K562 (cell line): ENCODE data around the gene ANKDD1A. TPM values are rescaled to one million over a fixed set of nuclear protein-coding genes. Genes with fewer than 3 reads are reported as not detected.

ENCODE experiments used
- ATAC-seq: fragments of 200-7000 bp; cut with Tn5 transposase; 3 replicates; pipeline ENCODE4 v1.9.1; 2020; ENCODE audit warnings: moderate library complexity
- BruUV-seq: library from RNA; stranded (reverse); fragments of 400-500 nt; replicated peaks from 2 replicates; lab custom pipeline; 2021; lab: Mats Ljungman, UMichigan
- CTCF ChIA-PET: fragments of 300-600 bp; formaldehyde crosslinking; extraction: SDS; loops from one replicate; lab custom pipeline; 2021; ENCODE audit warnings: low intra/inter-chr PET ratio; lab: Yijun Ruan, JAX
- POLR2A ChIA-PET: fragments of 300-600, 350-650 bp; sonication (Branson Sonifier 250); formaldehyde crosslinking; extraction: SDS; loops from one replicate; lab custom pipeline; 2021; ENCODE audit warnings: antibody characterized with exemption, inconsistent platforms; lab: Yijun Ruan, JAX
- DNase-seq, 4 experiments: peaks; one replicate each; pipeline versions ENCODE4 v3.0.0 to v3.0.0-alpha.2; 2011 to 2018; ENCODE audit warnings: low spot score in 3 of 4, mixed read lengths in 3 of 4; ENCODE audit errors: extremely low read depth in 1 of 4
- FAIRE-seq: peaks from 2 replicates; lab custom pipeline; 2011; peaks lifted over from hg19 to GRCh38; lab: Jason Lieb, UNC
- H2AFZ ChIP-seq: 2 replicates; pipeline ENCODE4 v1.6.0; 2011; ENCODE audit warnings: low read depth, low read length, control low read depth, inconsistent platforms
- H3K27ac ChIP-seq: fragments of 200-600 bp; 3 replicates; pipeline ENCODE4 v1.8.0; 2011; ENCODE audit warnings: low read depth, mild to moderate bottlenecking, control low read depth, inconsistent platforms, low read length, moderate library complexity, mixed read lengths; ENCODE audit errors: extremely low read depth
- H3K27me3 ChIP-seq, 2 experiments: fragments of 300-600 bp in 1 of 2; 2 replicates in 1 of 2; 3 replicates in 1 of 2; pipeline versions ENCODE4 v1.6.0 to v1.8.0; 2011; ENCODE audit warnings: inconsistent platforms in 2 of 2, low read length in 2 of 2, mild to moderate bottlenecking in 1 of 2, mixed read lengths in 1 of 2, moderate library complexity in 1 of 2; ENCODE audit not compliant: control insufficient read depth in 2 of 2, insufficient read depth in 2 of 2
- H3K36me3 ChIP-seq: fragments of 300-600 bp; 3 replicates; pipeline ENCODE4 v1.8.0; 2011; ENCODE audit warnings: mild to moderate bottlenecking, low read length, inconsistent platforms; ENCODE audit not compliant: control insufficient read depth, insufficient read depth
- H3K4me1 ChIP-seq, 2 experiments: fragments of 200-600 bp in 1 of 2; replicated peaks in 1 of 2; 2 replicates in 1 of 2; 3 replicates in 1 of 2; pipeline versions ENCODE4 v1.5.1 to v1.8.0; 2011; ENCODE audit warnings: inconsistent platforms in 2 of 2, low read length in 2 of 2, mild to moderate bottlenecking in 1 of 2, mixed read lengths in 1 of 2, moderate library complexity in 1 of 2; ENCODE audit not compliant: control insufficient read depth in 2 of 2, insufficient read depth in 2 of 2
- H3K4me2 ChIP-seq: 2 replicates; pipeline ENCODE4 v1.6.1; 2011; ENCODE audit warnings: low read length, control low read depth, inconsistent platforms, mixed read lengths; ENCODE audit not compliant: insufficient read depth
- H3K4me3 ChIP-seq: fragments of 200-600 bp; sonication (generic), shearing (Covaris generic); 2 replicates; pipeline ENCODE4 v1.5.1; 2016; ENCODE audit warnings: control low read depth, inconsistent platforms
- H3K79me2 ChIP-seq: fragments of 200-600 bp; 3 replicates; pipeline ENCODE4 v1.8.0; 2011; ENCODE audit warnings: low read length, inconsistent platforms; ENCODE audit not compliant: control insufficient read depth, insufficient read depth
- H3K9ac ChIP-seq, 2 experiments: 2 replicates each; pipeline versions ENCODE4 v1.6.0 to v1.6.1; 2011; ENCODE audit warnings: low read depth in 2 of 2, low read length in 2 of 2, control low read depth in 1 of 2, inconsistent platforms in 1 of 2, mild to moderate bottlenecking in 1 of 2, mixed read lengths in 1 of 2; ENCODE audit not compliant: insufficient read depth in 1 of 2
- H3K9me1 ChIP-seq: one replicate; pipeline ENCODE4 v1.6.0; 2011; ENCODE audit warnings: inconsistent platforms, mild to moderate bottlenecking, low read length, moderate library complexity; ENCODE audit not compliant: control insufficient read depth, insufficient read depth
- H3K9me3 ChIP-seq: replicated peaks from 2 replicates; pipeline ENCODE4 v1.5.1; 2011; ENCODE audit warnings: low read depth, low read length, inconsistent platforms; ENCODE audit not compliant: control insufficient read depth, insufficient read depth
- H4K20me1 ChIP-seq: replicated peaks from 2 replicates; pipeline ENCODE4 v1.6.1; 2011; ENCODE audit warnings: low read length, inconsistent platforms, mixed read lengths; ENCODE audit not compliant: control insufficient read depth, insufficient read depth
- CGGBP1 ChIP-seq: fragments of 250-450 bp; sonication (Bioruptor Pico); IDR thresholded peaks from 2 replicates; pipeline ENCODE4 v1.9.0; 2021; ENCODE audit warnings: mild to moderate bottlenecking
- CREB5 ChIP-seq: fragments of 250-450 bp; sonication (Bioruptor Pico); IDR thresholded peaks from 2 replicates; pipeline ENCODE4 v1.5.0; 2020; ENCODE audit warnings: mild to moderate bottlenecking
- E2F3 ChIP-seq: fragments of 250-450 bp; sonication (Bioruptor Pico); IDR thresholded peaks from 2 replicates; pipeline ENCODE4 v1.4.0; 2020; ENCODE audit warnings: mild to moderate bottlenecking
- ESRRB ChIP-seq: fragments of 250-450 bp; sonication (Bioruptor Pico); IDR thresholded peaks from 2 replicates; pipeline ENCODE4 v1.5.0; 2020; ENCODE audit warnings: mild to moderate bottlenecking, moderate library complexity, borderline replicate concordance
- SUPT5H ChIP-seq: fragments of 450-650 bp; IDR thresholded peaks from 2 replicates; pipeline ENCODE4 v1.6.1; 2016
- TGIF2 ChIP-seq: sonication (generic); formaldehyde crosslinking; IDR thresholded peaks from 2 replicates; pipeline ENCODE4 v1.8.1; 2022; ENCODE audit warnings: mild to moderate bottlenecking, missing genetic modification reagents, moderate library complexity
- ZBTB7A ChIP-seq: IDR thresholded peaks from 2 replicates; pipeline ENCODE4 v1.6.1; 2011; ENCODE audit warnings: low read depth, mild to moderate bottlenecking, low read length, moderate library complexity, borderline replicate concordance; ENCODE audit not compliant: control insufficient read depth
- WGBS: fragments of 100-300 bp; shearing (Covaris generic); methylation state at CpG from one replicate; pipeline ENCODE4 v1.1.6; 2016; ENCODE audit warnings: low coverage, mixed read lengths; ENCODE audit not compliant: insufficient coverage; ENCODE audit errors: missing lambda C conversion rate; 5-methylcytosine and 5-hydroxymethylcytosine counted together
- in situ Hi-C: fragments of 300-500 bp; cut with MboI; formaldehyde crosslinking; loops from 4 replicates; pipeline ENCODE4 v1.15.0; 2018; ENCODE audit warnings: inconsistent platforms, mixed read lengths
- intact Hi-C: fragments of 100-400 bp; cut with micrococcal nuclease; formaldehyde crosslinking; loops from 2 replicates; pipeline ENCODE4 v1.14.2; 2022
- polyA plus RNA-seq, 8 experiments: library from polyadenylated mRNA; depleted of rRNA in 4 of 8; stranded (reverse) in 5 of 8; unstranded in 3 of 8; fragments of >200 nt; fragmentation: Nextera tagmentation in 2 of 8; fragmentation: Illumina TruSeq in 1 of 8; extraction: Ambion mirVana in 2 of 8; extraction: Trizol in 1 of 8; gene quantifications; 2 replicates each; pipeline versions ENCODE4 v1.2.1 to v1.2.3, GENCODE V29; 2011 to 2014; ENCODE audit warnings: inconsistent platforms in 1 of 8, missing spikeins in 1 of 8
- total RNA-seq, 7 experiments: library from RNA; depleted of rRNA in 6 of 7; stranded (reverse); fragments of >200 nt in 6 of 7; fragmentation: Illumina TruSeq in 2 of 7; extraction: Trizol in 2 of 7; gene quantifications; 2 replicates each; pipeline versions ENCODE4 v1.2.1 to v1.2.3, GENCODE V29; 2011 to 2021; ENCODE audit warnings: low replicate concordance in 1 of 7

Gene ANKDD1A
- total and polyA plus RNA-seq, 9 of the 15 experiments (the other 6 are each of a cell fraction or from before 2014, with no cell fraction given): 0.08 to 0.80 (median 0.43) TPM

- Histone ChIP-seq H3K4me3 (no peak overlapping the region), H3K9me3 (no peaks in the 10 kb centered on the region), H3K27ac (no peak overlapping the region), H3K27me3 (no peaks in the 10 kb centered on the region), H3K9me1 (no peaks in the 10 kb centered on the region), H2AFZ (no peak overlapping the region), H3K4me1 (no peaks in the 10 kb centered on the region), H3K36me3 (peaks cover 70% of the 10 kb centered on the region; the same call in 2 of the 3 replicates), H3K79me2 (no peaks in the 10 kb centered on the region), H4K20me1 (no peaks in the 10 kb centered on the region), H3K4me2 (no peak overlapping the region)
- intact Hi-C loops (no loop called here), in situ Hi-C loops (no loop called here)
- ATAC-seq (no peak), DNase-seq (no peak)
- BruUV-seq: no TSS peak
- ChIA-PET CTCF (no interaction called here), POLR2A (no interaction called here)
- no peak for TF ChIP-seq ZBTB7A
- no peak for TF ChIP-seq TGIF2 (CRISPR knock-in tag)
- no peak for TF ChIP-seq SUPT5H
- no peak for TF ChIP-seq ESRRB (CRISPR knock-in tag)
- TF ChIP-seq E2F3: no peak
- no peak for TF ChIP-seq CGGBP1
- no peak for TF ChIP-seq CREB5 (CRISPR knock-in tag)
- TF ChIP-seq, all 486 proteins: peak for 0
- H3K9ac ChIP-seq: no peak overlapping the region
- FAIRE-seq: no peak
- 90% methylated on average over 8 of the region's 9 CpGs for WGBS
Measured at GRCh38 chr15:64959128-64959527, 47.4 kb downstream of the ANKDD1A start.
